Stomach (tissue), 9 donors: ENCODE measurements around the gene COMMD1. TPM values are rescaled to one million over a fixed set of nuclear protein-coding genes. Genes with fewer than 3 reads are reported as not detected.
"Not testable (repeated sequence)": the region's sequence is repeated elsewhere in the genome, so short reads cannot be mapped to it uniquely, and the experiment has no call there.

Experiments
- DNase-seq, 2 donors: peaks; one replicate each; pipeline versions ENCODE4 v3.0.0 to v3.0.0-alpha.2; 2013 to 2019
- H3K27ac ChIP-seq, 5 donors: fragments of 200-600 bp in 4 of 5; sonication (generic) in 4 of 5; one replicate each; pipeline ENCODE4 v1.5.1; 2013 to 2019; ENCODE audit warnings: mild to moderate bottlenecking in 1 of 5, moderate library complexity in 1 of 5
- H3K27me3 ChIP-seq, 3 donors: fragments of 200-600 bp; sonication (generic); one replicate each; pipeline ENCODE4 v1.5.1; 2017 to 2019; ENCODE audit warnings: mixed run types in 1 of 3
- H3K36me3 ChIP-seq, 4 donors: fragments of 200-600 bp; sonication (generic); 1 replicate in 3 of 4; 2 replicates in 1 of 4; pipeline ENCODE4 v1.5.1; 2016 to 2019
- H3K4me1 ChIP-seq, 4 donors: fragments of 200-600 bp; sonication (generic); one replicate each; pipeline ENCODE4 v1.5.1; 2016 to 2019
- H3K4me3 ChIP-seq, 4 donors: fragments of 200-600 bp; sonication (generic) in 3 of 4; one replicate each; pipeline ENCODE4 v1.5.1; 2016 to 2019; ENCODE audit warnings: mild to moderate bottlenecking in 1 of 4
- H3K9me3 ChIP-seq, 4 donors: fragments of 200-600 bp; sonication (generic); one replicate each; pipeline ENCODE4 v1.5.1; 2016 to 2019
- CTCF ChIP-seq, 7 experiments: fragments of 450-650 bp in 4 of 7; fragments of 200-600 bp in 3 of 7; sonication (generic) in 3 of 7; IDR thresholded peaks; one replicate each; pipeline ENCODE4 v1.5.1; 2016 to 2019; ENCODE audit warnings: antibody characterized with exemption in 7 of 7, control low read depth in 2 of 7, mild to moderate bottlenecking in 1 of 7
- EP300 ChIP-seq: sonication (generic); formaldehyde crosslinking; IDR thresholded peaks from one replicate; pipeline ENCODE4 v1.6.1; 2017; ENCODE audit warnings: antibody characterized with exemption
- POLR2A ChIP-seq, 4 donors: fragments of 450-650 bp; IDR thresholded peaks; one replicate each; pipeline ENCODE4 v1.6.1; 2016; ENCODE audit warnings: antibody characterized with exemption in 4 of 4, control low read depth in 2 of 4, mild to moderate bottlenecking in 1 of 4, moderate library complexity in 1 of 4
- POLR2AphosphoS5 ChIP-seq, 3 donors: sonication (generic); formaldehyde crosslinking; IDR thresholded peaks; one replicate each; pipeline ENCODE4 v1.6.1; 2016; ENCODE audit warnings: antibody characterized with exemption in 3 of 3
- WGBS, 5 donors: extraction: QIAGEN DNeasy Blood & Tissue Kit in 3 of 5; methylation state at CpG; one replicate each; pipeline versions ENCODE4 v1.1.5 to v1.1.7; 2013 to 2018; 5-methylcytosine and 5-hydroxymethylcytosine counted together
- intact Hi-C: fragments of 100-400 bp; cut with DNase I; formaldehyde crosslinking; loops from one replicate; pipeline ENCODE4 v1.15.1; 2023; ENCODE audit warnings: low total_unique reads
- polyA plus RNA-seq, 3 donors: library from polyadenylated mRNA; stranded (reverse); fragments of 200-250 nt; gene quantifications; one replicate each; pipeline ENCODE4 v1.2.3, GENCODE V29; 2013
- total RNA-seq, 5 donors: library from RNA; depleted of rRNA; stranded (reverse); fragments of >200 nt; gene quantifications; one replicate each; pipeline versions ENCODE4 v1.1.0 to v1.2.3, GENCODE V29; 2014 to 2016
- donor health status: healthy with polysubstance abuse.
- donor health status: Bipolar disorder and iron deficiency.
- donor health status: healthy.

Gene COMMD1
- total and polyA plus RNA-seq, 8 donors, result 12.1 to 155 (median 47.4) TPM

GRCh38 chr2:62152000-62152399 lies 246.5 kb downstream of the COMMD1 start:
- intact Hi-C loops, result no loop called here
- no peaks in the 10 kb centered on the region for H3K36me3 ChIP-seq
- H3K27ac ChIP-seq, result no peak overlapping the region
- H3K27me3 ChIP-seq, result no peaks in the 10 kb centered on the region
- DNase-seq, result no peak
- no peak for TF ChIP-seq CTCF (IDR thresholded peaks at IDR 0.05)
- no peak for TF ChIP-seq EP300
- TF ChIP-seq POLR2AphosphoS5 (IDR thresholded peaks at IDR 0.05), result no peak
- TF ChIP-seq POLR2A (IDR thresholded peaks at IDR 0.05), result no peak
- WGBS, 5 donors, result 78 to 87% (median 84%) methylated on average over 3 of the region's 3 CpGs
- H3K4me3 ChIP-seq, result no peak overlapping the region
- H3K9me3 ChIP-seq, result peaks cover 0 to 4% (median 0%) of the 10 kb centered on the region in 4 donors
- no peaks in the 10 kb centered on the region for H3K4me1 ChIP-seq

GRCh38 chr2:62156861-62157496 lies 251.5 kb downstream of the COMMD1 start:
- H3K9me3 ChIP-seq, result peaks cover 0 to 4% (median 0%) of the 10 kb centered on the region in 4 donors
- H3K27ac ChIP-seq, result no peak overlapping the region
- TF ChIP-seq EP300, result no peak
- TF ChIP-seq POLR2A (IDR thresholded peaks at IDR 0.05), result no peak
- no peak for TF ChIP-seq POLR2AphosphoS5 (IDR thresholded peaks at IDR 0.05)
- no peak for TF ChIP-seq CTCF (IDR thresholded peaks at IDR 0.05)
- WGBS, 5 donors, result 74 to 85% (median 78%) methylated on average over 6 of the region's 6 CpGs
- no peak overlapping the region for H3K4me3 ChIP-seq
- intact Hi-C loops, result no loop called here
- H3K27me3 ChIP-seq, result no peaks in the 10 kb centered on the region
- no peaks in the 10 kb centered on the region for H3K36me3 ChIP-seq
- DNase-seq, result no peak
- no peaks in the 10 kb centered on the region for H3K4me1 ChIP-seq

GRCh38 chr2:62158444-62159121 lies 253.1 kb downstream of the COMMD1 start:
- TF ChIP-seq CTCF (IDR thresholded peaks at IDR 0.05) (no peak), EP300 (no peak), POLR2A (IDR thresholded peaks at IDR 0.05) (no peak), POLR2AphosphoS5 (IDR thresholded peaks at IDR 0.05) (no peak)
- DNase-seq, result no peak
- H3K27me3 ChIP-seq, result no peaks in the 10 kb centered on the region
- intact Hi-C loops, result no loop called here
- H3K4me1 ChIP-seq, result no peaks in the 10 kb centered on the region
- no peak overlapping the region for H3K4me3 ChIP-seq
- peaks cover 0 to 4% (median 0%) of the 10 kb centered on the region in 4 donors for H3K9me3 ChIP-seq
- no peaks in the 10 kb centered on the region for H3K36me3 ChIP-seq
- 80 to 94% (median 87%) methylated on average over 9 of the region's 9 CpGs for WGBS, 5 donors
- no peak overlapping the region for H3K27ac ChIP-seq

- intact Hi-C loops, H3K4me3 ChIP-seq, H3K27me3 ChIP-seq, H3K4me1 ChIP-seq, DNase-seq, H3K36me3 ChIP-seq, H3K27ac ChIP-seq, H3K9me3 ChIP-seq: not testable (repeated sequence)
- 94 to 98% (median 95%) methylated on average over 9 of the region's 9 CpGs for WGBS, 5 donors
These were observed 255.2 kb downstream of the COMMD1 start for GRCh38 chr2:62160691-62161090.
